ENCODE results near the gene ABI3. TPM values are rescaled to one million over a fixed set of nuclear protein-coding genes. Genes with fewer than 3 reads are reported as not detected.

Gene ABI3
- total RNA-seq, 2 experiments from 2014 or later, result 27.8 to 31.1 TPM

Other genes starting within 250 kb of the ABI3 start
- gene GIP, start 242.1 kb upstream of the ABI3 start, total RNA-seq, result not detected
- gene IGF2BP1, start 213.3 kb upstream of the ABI3 start, total RNA-seq, result under 1 TPM; 0.43 to 0.97 TPM
- gene B4GALNT2, start 77.9 kb upstream of the ABI3 start, total RNA-seq, result under 1 TPM in 1 of 2 experiments, not detected in 1; 0.02 TPM
- gene GNGT2, start 133 bp upstream of the ABI3 start, total RNA-seq, result 10 to 100 TPM; 27.3 to 27.7 TPM
- not detected for gene PHOSPHO1, start 20.1 kb downstream of the ABI3 start, total RNA-seq
- 1 to 10 TPM; 5.2 to 7.0 TPM for gene ZNF652, start 151.5 kb downstream of the ABI3 start, total RNA-seq
- 100 to 1,000 TPM; 346 to 350 TPM for gene PHB1, start 204.2 kb downstream of the ABI3 start, total RNA-seq

Data from activated CD4-positive, alpha-beta T cell treated with anti-CD3 and anti-CD28 coated beads for 36 hours (primary cell).